ENCODE results near the gene NUDC.
"Not testable (repeated sequence)": the region's sequence is repeated elsewhere in the genome, so short reads cannot be mapped to it uniquely, and the experiment has no call there.

The NUDC gene

GRCh38 chr1:26953374-26953773 lies 31.8 kb downstream of the NUDC start:
- no peak for DNase-seq

GRCh38 chr1:26956321-26956720 lies 34.8 kb downstream of the NUDC start:
- no peak for DNase-seq

GRCh38 chr1:26957306-26957705 lies 35.8 kb downstream of the NUDC start:
- DNase-seq = no peak

- no peak for DNase-seq
These were observed 37.7 kb downstream of the NUDC start for GRCh38 chr1:26959270-26959669.

- peak; percentile 88 for DNase-seq
These were observed 38.4 kb downstream of the NUDC start, which contains the start of gene KDF1 for GRCh38 chr1:26959722-26960624. KDF1 (minus strand) TSS chr1:26960468; CDS start chr1:26952380, 8,088 bp downstream.

GRCh38 chr1:26960625-26960966 lies 39.1 kb downstream of the NUDC start:
- DNase-seq = no peak

- DNase-seq = no peak
These were observed 40.3 kb downstream of the NUDC start for GRCh38 chr1:26961826-26962225.

GRCh38 chr1:26965213-26965612 lies 43.7 kb downstream of the NUDC start:
- DNase-seq = no peak

GRCh38 chr1:26965628-26966027 lies 44.1 kb downstream of the NUDC start:
- no peak for DNase-seq

GRCh38 chr1:26970810-26971209 lies 49.3 kb downstream of the NUDC start:
- peak; percentile 66 for DNase-seq

- no peak for DNase-seq
These were observed 50.0 kb downstream of the NUDC start for GRCh38 chr1:26971590-26971989.

- DNase-seq = no peak
These were observed 50.8 kb downstream of the NUDC start for GRCh38 chr1:26972390-26972789.

- no peak for DNase-seq
These were observed 51.3 kb downstream of the NUDC start for GRCh38 chr1:26972821-26973220.

GRCh38 chr1:26976621-26977510 lies 55.3 kb downstream of the NUDC start:
- DNase-seq = no peak

- no peak for DNase-seq
These were observed 57.4 kb downstream of the NUDC start for GRCh38 chr1:26978901-26979300.

GRCh38 chr1:26981146-26981846 lies 59.8 kb downstream of the NUDC start:
- no peak for DNase-seq

GRCh38 chr1:26983863-26984262 lies 62.3 kb downstream of the NUDC start:
- no peak for DNase-seq

GRCh38 chr1:26984291-26984690 lies 62.7 kb downstream of the NUDC start:
- no peak for DNase-seq

GRCh38 chr1:26986658-26987057 lies 65.1 kb downstream of the NUDC start:
- no peak for DNase-seq

- not testable (repeated sequence) for DNase-seq
These were observed 68.0 kb downstream of the NUDC start for GRCh38 chr1:26989403-26990109.

- DNase-seq = no peak
These were observed 70.0 kb downstream of the NUDC start for GRCh38 chr1:26991310-26992116.
